Measurements from ENCODE around the gene CX3CL1. TPM values are rescaled to one million over a fixed set of nuclear protein-coding genes. Genes with fewer than 3 reads are reported as not detected.

CX3CL1 gene
- total and polyA plus RNA-seq, 2 of the 13 experiments (the other 11 are each of a cell fraction or from before 2014, with no cell fraction given), result 57.3 to 60.8 TPM

- TF ChIP-seq CBFB (CRISPR knock-in tag; IDR thresholded peaks at IDR 0.05) (peak; percentile 96), ZC3H13 (CRISPR knock-in tag; IDR thresholded peaks at IDR 0.05) (peak; percentile 99), ETS1 (CRISPR knock-in tag; IDR thresholded peaks at IDR 0.05) (no peak), REST (IDR thresholded peaks at IDR 0.05; ENCODE audit: borderline replicate concordance in 1 of 2, low read depth in 1 of 2, low read length in 2 of 2) (peak in 1 of 2 experiments; percentile 55; a peak in 1 of 4 replicates), GPBP1L1 (CRISPR knock-in tag; IDR thresholded peaks at IDR 0.05) (no peak), ZNF570 (CRISPR knock-in tag; IDR thresholded peaks at IDR 0.05; ENCODE audit: borderline replicate concordance) (peak; percentile 67; the same call in 1 of the 2 replicates), ZFYVE20 (CRISPR knock-in tag; IDR thresholded peaks at IDR 0.05; ENCODE audit: borderline replicate concordance, low read depth) (no peak), PBX2 (CRISPR knock-in tag; IDR thresholded peaks at IDR 0.05) (no peak), IRF1 (CRISPR knock-in tag; IDR thresholded peaks at IDR 0.05; ENCODE audit: low read depth) (0 out of 2 replicates have a peak, but pooled peaks have one; percentile 64), ZNF30 (CRISPR knock-in tag; IDR thresholded peaks at IDR 0.05) (0 out of 2 replicates have a peak, but pooled peaks have one; percentile 89), ZBTB21 (CRISPR knock-in tag; IDR thresholded peaks at IDR 0.05) (no peak), ZNF615 (CRISPR knock-in tag; IDR thresholded peaks at IDR 0.05; ENCODE audit: borderline replicate concordance) (peak; percentile 88; the same call in 1 of the 2 replicates), ZNF503 (CRISPR knock-in tag; IDR thresholded peaks at IDR 0.05) (peak; percentile 97; the same call in 1 of the 2 replicates), U2AF2 (IDR thresholded peaks at IDR 0.05; ENCODE audit: low read depth, low read length) (no peak; the same call in 1 of the 2 replicates), CBX1 (IDR thresholded peaks at IDR 0.05; ENCODE audit: low read depth) (no peak), PHB2 (IDR thresholded peaks at IDR 0.05; ENCODE audit: partially characterized antibody) (no peak)
Observed at GRCh38 chr16:57372372-57373116, at the start of gene CX3CL1 (continued).

All from HepG2 (cell line).